ENCODE measurements around the gene BBS2.

Gene BBS2

GRCh38 chr16:56457927-56458470, 61.8 kb downstream of the BBS2 start:
- DNase-seq (ENCODE audit: low spot score), result no peak
- in situ Hi-C loops (cut with MboI; ENCODE audit: low sequenced_read_pairs, unreplicated experiment), result no loop called here
- TF ChIP-seq, protein P1, sequence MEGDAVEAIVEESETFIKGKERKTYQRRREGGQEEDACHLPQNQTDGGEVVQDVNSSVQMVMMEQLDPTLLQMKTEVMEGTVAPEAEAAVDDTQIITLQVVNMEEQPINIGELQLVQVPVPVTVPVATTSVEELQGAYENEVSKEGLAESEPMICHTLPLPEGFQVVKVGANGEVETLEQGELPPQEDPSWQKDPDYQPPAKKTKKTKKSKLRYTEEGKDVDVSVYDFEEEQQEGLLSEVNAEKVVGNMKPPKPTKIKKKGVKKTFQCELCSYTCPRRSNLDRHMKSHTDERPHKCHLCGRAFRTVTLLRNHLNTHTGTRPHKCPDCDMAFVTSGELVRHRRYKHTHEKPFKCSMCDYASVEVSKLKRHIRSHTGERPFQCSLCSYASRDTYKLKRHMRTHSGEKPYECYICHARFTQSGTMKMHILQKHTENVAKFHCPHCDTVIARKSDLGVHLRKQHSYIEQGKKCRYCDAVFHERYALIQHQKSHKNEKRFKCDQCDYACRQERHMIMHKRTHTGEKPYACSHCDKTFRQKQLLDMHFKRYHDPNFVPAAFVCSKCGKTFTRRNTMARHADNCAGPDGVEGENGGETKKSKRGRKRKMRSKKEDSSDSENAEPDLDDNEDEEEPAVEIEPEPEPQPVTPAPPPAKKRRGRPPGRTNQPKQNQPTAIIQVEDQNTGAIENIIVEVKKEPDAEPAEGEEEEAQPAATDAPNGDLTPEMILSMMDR (IDR thresholded peaks at IDR 0.05; ENCODE audit: borderline replicate concordance, control extremely low read depth, extremely low read depth, insufficient read depth, missing control alignments), result no peak

DNA sequence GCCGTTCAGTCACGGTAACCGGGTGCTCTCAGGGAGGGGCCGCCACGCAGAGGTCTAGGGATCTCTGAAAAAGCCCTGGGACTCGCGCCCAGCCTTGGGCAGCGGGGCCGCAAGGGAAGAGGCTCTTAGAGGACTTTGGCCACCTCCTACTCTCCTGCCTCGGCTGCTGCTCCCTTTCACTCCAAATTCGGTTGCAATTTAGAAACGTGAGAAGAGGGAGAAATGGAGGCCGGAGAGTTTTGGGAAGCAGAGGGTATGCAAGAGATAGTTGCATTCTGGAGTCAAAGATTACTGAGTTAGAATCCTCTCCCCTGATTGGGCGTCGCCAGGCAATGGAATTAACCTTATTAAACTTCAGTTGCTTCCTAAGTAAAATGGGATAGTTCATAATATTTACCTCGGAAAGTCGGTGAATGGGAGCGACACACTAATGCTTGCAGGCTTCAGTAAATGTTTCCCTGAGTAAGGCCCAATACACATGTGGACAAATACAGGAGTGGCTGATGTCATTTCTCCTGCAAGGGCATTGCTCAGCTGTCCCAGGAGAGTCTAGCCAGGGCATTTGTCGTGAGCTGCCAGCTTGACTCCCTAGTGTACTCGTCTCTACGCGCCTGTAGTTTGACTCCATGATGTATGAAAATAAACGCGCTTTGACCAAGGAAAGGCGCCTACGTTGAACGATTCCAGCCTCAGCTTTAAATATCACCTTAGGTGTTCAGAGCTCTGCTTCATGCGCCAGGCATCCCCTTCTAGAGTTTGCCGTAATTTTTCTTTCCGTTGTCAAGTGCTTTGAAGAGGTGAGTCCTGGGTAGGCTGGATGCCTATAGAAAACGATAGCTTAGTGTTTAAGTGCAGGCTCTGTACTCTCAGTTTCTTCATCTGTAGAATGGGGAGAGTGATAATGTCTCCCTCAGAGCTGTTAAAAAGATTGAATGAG, 67.8 kb downstream of the BBS2 start:
- TF ChIP-seq, protein P1 (IDR thresholded peaks at IDR 0.05; ENCODE audit: borderline replicate concordance, control extremely low read depth, extremely low read depth, insufficient read depth, missing control alignments), result no peak
- in situ Hi-C loops (cut with MboI; ENCODE audit: low sequenced_read_pairs, unreplicated experiment), result no loop called here
- peak; percentile 18 for DNase-seq (ENCODE audit: low spot score)

- DNase-seq (ENCODE audit: low spot score), result peak; percentile 99
- TF ChIP-seq, protein P1 (IDR thresholded peaks at IDR 0.05; ENCODE audit: borderline replicate concordance, control extremely low read depth, extremely low read depth, insufficient read depth, missing control alignments), result no peak
- in situ Hi-C loops (cut with MboI; ENCODE audit: low sequenced_read_pairs, unreplicated experiment), result no loop called here
Observed at GRCh38 chr16:56450986-56451752, 68.7 kb downstream of the BBS2 start, which contains the start of the genes NUDT21 and OGFOD1. Gene NUDT21, minus strand, starts transcription at chr16:56451332. Its CDS starts 130 bp downstream, at chr16:56451202. Gene OGFOD1, plus strand, starts transcription at chr16:56451554. Its CDS starts 59 bp downstream, at chr16:56451613.

- no peak for DNase-seq (ENCODE audit: low spot score)
Observed at GRCh38 chr16:56450275-56450985, 69.4 kb downstream of the BBS2 start.

DNA sequence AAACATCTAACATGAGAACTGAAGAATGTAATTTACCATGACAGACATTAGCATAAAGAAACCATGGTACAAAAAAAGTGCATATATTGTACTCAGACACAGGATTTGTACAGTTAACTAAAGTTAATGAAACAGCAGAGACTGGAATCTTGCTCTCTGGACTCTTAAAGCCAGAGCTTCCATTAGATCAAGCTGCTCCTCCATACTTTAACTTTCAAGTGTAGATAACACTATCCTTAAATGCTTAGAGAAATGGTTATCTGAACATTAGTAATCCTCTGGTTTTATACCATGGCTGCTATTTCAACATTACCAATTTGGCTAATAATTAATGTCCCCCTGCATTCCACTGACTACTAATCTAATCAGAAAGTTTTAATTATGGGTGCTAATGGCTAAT, 71.8 kb downstream of the BBS2 start:
- in situ Hi-C loops (cut with MboI; ENCODE audit: low sequenced_read_pairs, unreplicated experiment), result no loop called here
- TF ChIP-seq, protein P1 (IDR thresholded peaks at IDR 0.05; ENCODE audit: borderline replicate concordance, control extremely low read depth, extremely low read depth, insufficient read depth, missing control alignments), result no peak
- no peak for DNase-seq (ENCODE audit: low spot score)

More at GRCh38 chr16:56450275-56450985, 69.4 kb downstream of the BBS2 start:
- in situ Hi-C loops (cut with MboI; ENCODE audit: low sequenced_read_pairs, unreplicated experiment), result no loop called here
- TF ChIP-seq, protein P1 (IDR thresholded peaks at IDR 0.05; ENCODE audit: borderline replicate concordance, control extremely low read depth, extremely low read depth, insufficient read depth, missing control alignments), result no peak
